ENCODE results near the gene TNC.

TNC gene

DNA sequence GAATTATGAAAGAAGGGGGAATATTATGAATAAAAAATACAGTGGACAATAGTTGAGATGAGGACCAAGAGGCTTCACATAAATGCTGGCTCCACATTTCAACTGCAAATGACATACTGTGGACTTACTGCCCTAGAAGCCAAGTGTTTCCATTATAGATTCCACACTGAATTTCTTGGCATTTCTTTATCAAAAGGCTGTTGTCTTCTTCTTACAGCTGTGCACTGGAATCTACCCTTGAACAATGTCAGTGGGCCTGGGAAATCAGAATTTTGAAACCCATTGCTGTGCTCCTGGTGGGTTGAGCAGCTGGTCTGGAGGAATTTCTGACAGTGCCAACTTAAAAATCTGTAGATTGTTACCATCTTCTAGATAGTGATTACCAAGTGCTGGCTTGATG lies 49.9 kb downstream of the TNC start:
- in situ Hi-C loops (cut with MboI; ENCODE audit: low pct_unique_long_range_greater_than_20kb, low sequenced_read_pairs): no loop called here
- DNase-seq: no peak

DNA sequence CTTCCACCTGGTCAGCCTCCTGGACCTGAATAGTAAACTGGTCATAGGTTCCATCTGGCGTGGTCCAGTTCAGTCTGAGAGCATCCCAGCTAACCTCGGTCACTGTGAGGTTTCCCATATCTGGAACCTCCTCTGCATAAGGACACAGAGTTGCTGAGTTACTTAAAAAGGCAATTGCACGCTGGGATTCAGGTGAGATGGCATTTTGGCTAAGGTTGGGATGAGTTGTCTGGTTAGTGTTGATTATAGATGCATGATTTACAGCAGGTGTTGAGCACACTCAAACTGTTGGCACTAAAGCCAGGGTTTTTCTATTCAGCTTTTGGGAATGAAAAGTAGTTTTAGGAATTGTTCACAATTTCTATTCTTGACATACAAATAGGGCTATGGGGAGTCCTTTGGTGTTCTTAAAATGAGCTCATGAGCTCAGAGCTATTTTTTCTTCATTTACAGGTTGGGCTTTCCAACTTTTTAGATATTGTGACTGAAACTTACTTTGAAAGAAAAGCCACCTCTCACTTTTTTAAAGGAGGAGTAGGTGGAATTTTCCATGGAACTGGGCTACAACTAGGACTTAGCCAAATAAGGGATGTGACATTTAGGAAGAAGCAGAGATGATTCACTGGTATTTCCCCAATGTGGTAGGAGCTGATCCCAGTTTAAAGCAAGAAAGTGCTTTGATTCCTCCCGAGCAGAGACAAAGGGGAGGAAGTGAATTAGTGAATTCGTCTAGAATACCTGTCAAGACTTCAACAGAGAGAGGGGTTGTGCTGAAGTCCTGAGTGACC lies 54.7 kb downstream of the TNC start:
- no peak for DNase-seq
- in situ Hi-C loops (cut with MboI; ENCODE audit: low pct_unique_long_range_greater_than_20kb, low sequenced_read_pairs): no loop called here

- DNase-seq: no peak
- in situ Hi-C loops (cut with MboI; ENCODE audit: low pct_unique_long_range_greater_than_20kb, low sequenced_read_pairs): no loop called here
Measured at GRCh38 chr9:115058684-115059315, 59.2 kb downstream of the TNC start.

DNA sequence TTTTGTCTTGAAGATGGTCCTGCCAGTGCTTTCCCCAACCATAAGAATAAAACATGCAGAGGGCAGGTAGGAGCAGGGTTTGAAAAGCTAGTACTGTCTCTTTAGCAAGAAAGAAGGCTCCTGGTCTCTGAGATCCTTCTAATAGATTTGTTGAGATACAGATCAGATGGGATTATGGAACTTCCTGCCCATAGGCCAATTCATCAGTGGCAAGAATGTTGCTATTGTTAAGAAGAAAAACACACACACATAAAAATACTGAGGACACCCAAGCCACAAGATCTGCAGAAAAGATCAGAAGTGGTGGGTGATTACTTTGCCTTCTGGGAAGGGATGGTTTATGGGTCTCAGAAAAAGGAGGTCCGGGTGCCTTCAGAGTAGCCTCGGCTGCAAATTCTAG lies 59.8 kb downstream of the TNC start:
- no peak for DNase-seq
- in situ Hi-C loops (cut with MboI; ENCODE audit: low pct_unique_long_range_greater_than_20kb, low sequenced_read_pairs): no loop called here

GRCh38 chr9:115057559-115057958 lies 60.4 kb downstream of the TNC start:
- no peak for DNase-seq
- in situ Hi-C loops (cut with MboI; ENCODE audit: low pct_unique_long_range_greater_than_20kb, low sequenced_read_pairs): no loop called here

- in situ Hi-C loops (cut with MboI; ENCODE audit: low pct_unique_long_range_greater_than_20kb, low sequenced_read_pairs): no loop called here
- DNase-seq: no peak
Measured at GRCh38 chr9:115050002-115050490, 67.9 kb downstream of the TNC start.

- DNase-seq: no peak
- in situ Hi-C loops (cut with MboI; ENCODE audit: low pct_unique_long_range_greater_than_20kb, low sequenced_read_pairs): no loop called here
Measured at GRCh38 chr9:115046824-115047223, 71.1 kb downstream of the TNC start.

GRCh38 chr9:115046199-115046598 lies 71.8 kb downstream of the TNC start:
- in situ Hi-C loops (cut with MboI; ENCODE audit: low pct_unique_long_range_greater_than_20kb, low sequenced_read_pairs): no loop called here

GRCh38 chr9:115043632-115044031 lies 74.3 kb downstream of the TNC start:
- in situ Hi-C loops (cut with MboI; ENCODE audit: low pct_unique_long_range_greater_than_20kb, low sequenced_read_pairs): no loop called here
- no peak for DNase-seq

More at GRCh38 chr9:115046199-115046598, 71.8 kb downstream of the TNC start:
- DNase-seq: no peak

DNA sequence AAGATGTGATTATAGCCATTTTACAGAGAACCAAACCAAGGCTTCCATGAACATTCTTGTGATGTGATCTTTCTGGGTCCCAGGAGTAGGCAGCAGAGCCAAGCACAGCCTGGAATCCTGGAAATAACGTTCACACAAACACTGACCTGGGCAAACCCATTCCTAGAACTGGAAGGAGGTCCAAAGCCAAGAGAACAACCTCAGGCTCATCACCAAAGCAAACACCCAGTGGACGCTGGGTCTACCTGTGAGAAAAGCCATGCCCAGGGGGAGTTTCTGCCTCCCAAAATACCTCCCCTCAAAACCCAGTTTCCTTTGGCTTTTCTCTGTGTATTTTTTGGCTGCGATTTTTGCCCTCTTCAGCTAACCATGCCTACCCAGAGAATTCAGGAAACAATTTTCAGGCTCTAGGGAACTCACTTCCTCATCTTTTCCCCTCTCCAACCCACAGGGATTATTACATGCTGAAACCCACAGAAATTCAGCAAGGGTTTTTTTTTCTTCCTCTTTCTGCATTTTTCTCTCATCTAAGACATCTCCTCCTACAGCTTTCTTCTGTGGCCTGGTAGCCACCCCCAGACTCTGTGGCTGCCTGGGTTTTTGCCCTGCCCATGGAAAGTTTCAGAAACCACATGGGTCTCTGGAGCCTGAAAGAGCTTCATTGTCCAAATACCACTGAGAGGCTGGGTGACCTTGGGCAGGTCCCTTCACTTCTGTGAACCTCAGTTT lies 75.0 kb downstream of the TNC start:
- DNase-seq: peak; percentile 86
- in situ Hi-C loops (cut with MboI; ENCODE audit: low pct_unique_long_range_greater_than_20kb, low sequenced_read_pairs): no loop called here

DNA sequence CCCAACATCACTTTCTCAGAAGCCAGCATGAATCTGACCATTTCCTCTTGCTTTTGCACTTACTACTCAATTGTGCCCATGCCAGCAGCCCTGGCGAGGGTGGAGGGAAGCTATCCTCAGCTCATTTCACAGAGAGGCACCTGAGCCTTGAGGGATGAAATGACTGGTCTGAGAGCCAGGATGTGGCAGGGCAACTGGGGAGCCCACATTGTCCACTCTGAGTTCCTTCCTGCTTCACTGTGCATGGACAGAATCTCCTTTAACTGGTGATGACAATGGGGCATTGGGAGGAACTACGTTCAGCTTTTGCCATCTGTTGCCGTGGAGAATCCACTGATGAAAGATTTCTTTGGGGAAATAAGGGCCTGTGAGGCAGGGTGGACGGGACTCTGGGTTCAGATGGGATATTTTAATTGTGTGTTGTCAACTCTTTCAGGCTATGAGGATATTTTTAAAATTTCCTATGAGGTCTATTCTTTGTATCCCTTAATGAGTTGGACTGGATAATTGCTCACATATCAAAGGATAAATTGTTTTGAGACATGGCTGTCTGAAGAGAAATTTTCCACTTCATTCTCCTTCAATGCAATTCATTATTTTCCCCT lies 78.3 kb downstream of the TNC start:
- in situ Hi-C loops (cut with MboI; ENCODE audit: low pct_unique_long_range_greater_than_20kb, low sequenced_read_pairs): no loop called here
- no peak for DNase-seq

- in situ Hi-C loops (cut with MboI; ENCODE audit: low pct_unique_long_range_greater_than_20kb, low sequenced_read_pairs): no loop called here
- DNase-seq: no peak
Measured at GRCh38 chr9:115038178-115038577, 79.8 kb downstream of the TNC start.

DNA sequence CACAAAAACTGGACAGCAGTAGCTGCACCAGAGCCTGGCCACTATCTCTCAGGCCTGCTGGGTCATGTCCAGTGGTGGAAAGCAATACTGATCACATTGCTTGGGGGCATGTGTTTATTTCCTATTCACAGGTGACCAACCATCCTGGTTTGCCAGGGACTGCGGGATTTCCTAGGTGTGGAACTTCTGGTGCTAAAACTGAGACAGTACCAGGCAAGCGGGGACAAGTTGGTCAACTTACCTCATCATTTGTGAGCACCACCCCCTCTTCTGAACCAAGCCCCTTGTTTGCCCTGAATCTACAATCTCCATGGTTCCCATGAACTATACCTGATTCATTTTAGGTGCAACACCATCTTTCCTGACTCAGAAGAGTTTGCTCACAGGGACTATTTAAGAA lies 81.3 kb downstream of the TNC start:
- in situ Hi-C loops (cut with MboI; ENCODE audit: low pct_unique_long_range_greater_than_20kb, low sequenced_read_pairs): no loop called here
- DNase-seq: no peak

DNA sequence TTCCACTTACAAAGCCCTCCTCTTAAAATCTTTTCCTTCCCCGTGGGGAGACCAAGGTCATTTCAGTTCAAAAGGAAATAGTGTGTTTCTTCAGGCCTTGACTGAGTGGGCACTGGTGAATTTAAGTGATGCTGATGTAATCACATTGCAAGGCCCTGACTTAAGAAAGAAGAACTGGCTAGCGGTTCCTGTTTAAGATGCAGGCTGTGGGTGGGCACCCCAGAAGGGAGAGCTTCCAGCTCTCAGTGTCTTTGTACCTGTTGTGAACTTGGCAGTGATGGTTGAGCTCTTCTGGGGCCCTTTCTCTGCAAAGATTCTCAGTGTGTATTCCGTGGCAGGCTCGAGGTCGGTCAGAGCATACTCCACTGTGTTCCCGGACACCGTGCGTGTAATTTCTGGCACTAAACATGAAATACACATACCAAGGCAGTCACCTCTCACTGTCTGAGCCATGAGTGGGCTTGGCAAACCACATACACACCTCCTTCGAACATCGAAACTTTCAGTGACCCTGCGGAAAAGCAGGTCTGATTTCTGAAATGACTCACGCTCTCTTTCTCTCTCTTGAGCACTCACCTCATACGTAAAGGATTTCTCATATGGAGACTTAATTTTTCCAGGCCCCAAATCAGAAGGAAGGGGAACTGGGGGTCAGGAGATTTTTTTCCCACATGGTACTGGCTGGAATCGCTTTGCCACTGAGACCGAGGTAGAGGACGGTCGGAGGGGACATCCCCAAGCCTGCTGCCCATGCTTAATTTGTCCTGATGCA lies 81.9 kb downstream of the TNC start:
- in situ Hi-C loops (cut with MboI; ENCODE audit: low pct_unique_long_range_greater_than_20kb, low sequenced_read_pairs): no loop called here
- DNase-seq: no peak

- no peak for DNase-seq
- in situ Hi-C loops (cut with MboI; ENCODE audit: low pct_unique_long_range_greater_than_20kb, low sequenced_read_pairs): no loop called here
Measured at GRCh38 chr9:115034801-115035200, 83.2 kb downstream of the TNC start.

GRCh38 chr9:115033800-115034199 lies 84.2 kb downstream of the TNC start:
- in situ Hi-C loops (cut with MboI; ENCODE audit: low pct_unique_long_range_greater_than_20kb, low sequenced_read_pairs): no loop called here
- no peak for DNase-seq

DNA sequence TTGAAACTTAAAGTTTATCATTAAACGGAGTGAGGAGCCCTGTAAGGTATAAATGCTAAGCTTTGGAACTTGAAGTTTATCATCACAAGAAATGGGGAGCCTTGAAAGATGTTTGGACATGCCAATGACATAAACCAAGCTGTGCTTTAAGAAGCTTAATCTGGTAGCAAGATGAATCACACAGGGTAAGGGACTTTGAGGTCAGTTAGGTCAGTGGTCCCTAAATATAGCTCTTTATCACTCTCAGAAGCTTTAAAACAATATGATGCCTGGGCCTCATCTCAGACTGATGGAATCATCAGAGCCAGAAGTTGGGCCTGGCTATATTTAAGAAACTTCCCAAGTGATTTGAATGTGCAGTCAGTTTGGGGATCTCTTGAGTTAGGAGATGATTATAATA lies 85.7 kb downstream of the TNC start:
- DNase-seq: no peak
- in situ Hi-C loops (cut with MboI; ENCODE audit: low pct_unique_long_range_greater_than_20kb, low sequenced_read_pairs): no loop called here

- DNase-seq: no peak
- in situ Hi-C loops (cut with MboI; ENCODE audit: low pct_unique_long_range_greater_than_20kb, low sequenced_read_pairs): no loop called here
Measured at GRCh38 chr9:115030006-115030405, 88.0 kb downstream of the TNC start.

- DNase-seq: no peak
- in situ Hi-C loops (cut with MboI; ENCODE audit: low pct_unique_long_range_greater_than_20kb, low sequenced_read_pairs): no loop called here
Measured at GRCh38 chr9:115025721-115026120, 92.2 kb downstream of the TNC start.

Measured in KBM-7 (cell line).